ENCODE measurements around the gene BSG. TPM values are rescaled to one million over a fixed set of nuclear protein-coding genes. Genes with fewer than 3 reads are reported as not detected.

Gene BSG
- total and polyA plus RNA-seq, 4 donors, result 80.4 to 367 (median 149) TPM

DNA sequence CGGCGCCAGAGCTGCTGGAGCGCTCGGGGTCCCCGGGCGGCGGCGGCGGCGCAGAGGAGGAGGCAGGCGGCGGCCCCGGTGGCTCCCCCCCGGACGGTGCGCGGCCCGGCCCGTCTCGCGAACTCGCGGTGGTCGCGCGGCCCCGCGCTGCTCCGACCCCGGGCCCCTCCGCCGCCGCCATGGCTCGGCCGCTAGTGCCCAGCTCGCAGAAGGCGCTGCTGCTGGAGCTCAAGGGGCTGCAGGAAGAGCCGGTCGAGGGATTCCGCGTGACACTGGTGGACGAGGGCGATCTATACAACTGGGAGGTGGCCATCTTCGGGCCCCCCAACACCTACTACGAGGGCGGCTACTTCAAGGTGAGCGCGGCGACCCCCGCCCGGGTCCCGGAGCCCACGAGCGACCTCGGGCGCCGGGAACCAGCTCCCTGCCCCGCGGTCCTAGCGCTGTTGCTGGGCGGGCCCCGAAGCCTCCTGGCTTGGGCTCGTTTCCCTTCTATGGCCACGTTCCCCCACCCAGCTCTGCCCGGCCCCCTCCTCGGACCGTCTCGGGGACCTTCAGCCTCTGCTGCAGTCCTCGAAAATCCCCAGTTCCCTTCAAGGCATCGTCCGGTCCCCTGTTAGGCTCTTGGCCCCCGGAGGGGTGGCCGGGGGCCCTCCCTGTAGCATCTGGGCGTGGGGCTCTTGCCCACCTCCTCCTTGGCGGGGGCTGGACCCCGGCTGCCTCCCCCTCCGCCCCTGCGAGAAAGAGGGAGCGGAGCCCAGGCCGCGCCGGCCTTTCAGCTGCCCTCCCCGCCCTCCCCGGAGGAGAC is 40.4 kb upstream of the BSG start, which contains the start of gene CDC34:
CDC34 (plus strand) TSS at position 8 of the 808 bp plus-strand sequence; CDS start at position 180, 172 bp downstream.
- H3K27ac ChIP-seq (ENCODE audit: low read depth in 1 of 2, low read length in 2 of 2), result peak within 1 kb of the TSS; percentile 94 to 95

DNA sequence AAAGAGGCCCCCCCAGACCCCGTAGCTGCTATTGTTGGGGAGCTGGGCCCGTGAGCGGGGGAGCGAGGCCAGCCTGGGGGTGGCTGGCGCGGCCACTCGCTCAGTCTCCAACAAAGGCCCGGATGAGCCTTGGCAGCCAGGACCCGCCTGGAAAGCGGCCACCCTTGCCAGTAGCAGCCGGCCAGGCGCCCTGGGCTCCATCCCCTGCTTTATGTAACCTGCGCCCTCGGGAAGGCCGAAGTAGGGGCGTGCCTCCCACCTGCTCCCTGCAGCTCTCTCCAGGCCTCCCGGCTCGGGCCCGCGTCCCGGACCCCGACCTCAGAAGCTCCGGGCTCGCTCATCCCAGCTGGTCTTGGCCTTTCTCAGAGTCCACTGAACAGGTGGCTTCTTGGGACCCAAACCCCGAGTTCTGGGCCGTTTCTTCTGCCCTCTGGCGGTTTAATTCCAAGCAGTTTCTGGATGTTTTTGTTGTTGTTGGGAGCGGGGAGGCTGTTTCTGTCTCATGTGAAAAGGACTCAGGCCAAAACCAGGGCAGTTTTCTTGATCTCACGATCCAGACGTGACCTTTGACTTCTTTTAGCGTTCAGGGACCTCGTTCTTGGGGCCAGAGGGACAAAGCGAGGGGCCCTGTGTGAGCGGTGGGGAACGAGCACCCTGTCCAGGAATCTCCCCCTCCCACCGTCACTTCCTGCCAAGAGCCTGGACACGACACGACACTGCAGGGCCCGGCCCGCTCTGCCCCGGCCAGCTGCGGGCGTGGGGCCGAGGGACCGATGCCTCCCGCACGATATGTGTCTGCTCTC is 39.6 kb upstream of the BSG start:
- Histone ChIP-seq H3K4me3 (ENCODE audit: low read depth in 1 of 3, low read length in 3 of 3) (peak overlapping the region; percentile 81 to 83 (median 83)), H3K9me3 (ENCODE audit: control insufficient read depth in 4 of 4, low read length in 3 of 4) (no peaks in the 10 kb centered on the region), H3K9ac (ENCODE audit: low read depth in 1 of 2, low read length in 2 of 2) (peak overlapping the region; percentile 85 to 86), H3K36me3 (ENCODE audit: control insufficient read depth in 4 of 4, insufficient read depth in 3 of 4, low read depth in 1 of 4, low read length in 3 of 4) (peaks cover 0 to 13% (median 6%) of the 10 kb centered on the region in 4 donors), H3K4me1 (ENCODE audit: control insufficient read depth in 4 of 4, insufficient read depth in 4 of 4, low read length in 3 of 4) (peaks cover 15 to 37% (median 22%) of the 10 kb centered on the region in 4 donors), H3K27ac (ENCODE audit: low read depth in 1 of 2, low read length in 2 of 2) (peak overlapping the region; percentile 83 to 95), H3K27me3 (ENCODE audit: control insufficient read depth in 4 of 4, insufficient read depth in 4 of 4, low read length in 3 of 4) (no peaks in the 10 kb centered on the region)
- WGBS, result 1% methylated on average over 47 of the region's 47 CpGs
- peak; percentile 69 for DNase-seq (ENCODE audit: low spot score)
- TF ChIP-seq RAD21 (IDR thresholded peaks at IDR 0.05), result peak; percentile 51 to 70
- TF ChIP-seq, protein P1, sequence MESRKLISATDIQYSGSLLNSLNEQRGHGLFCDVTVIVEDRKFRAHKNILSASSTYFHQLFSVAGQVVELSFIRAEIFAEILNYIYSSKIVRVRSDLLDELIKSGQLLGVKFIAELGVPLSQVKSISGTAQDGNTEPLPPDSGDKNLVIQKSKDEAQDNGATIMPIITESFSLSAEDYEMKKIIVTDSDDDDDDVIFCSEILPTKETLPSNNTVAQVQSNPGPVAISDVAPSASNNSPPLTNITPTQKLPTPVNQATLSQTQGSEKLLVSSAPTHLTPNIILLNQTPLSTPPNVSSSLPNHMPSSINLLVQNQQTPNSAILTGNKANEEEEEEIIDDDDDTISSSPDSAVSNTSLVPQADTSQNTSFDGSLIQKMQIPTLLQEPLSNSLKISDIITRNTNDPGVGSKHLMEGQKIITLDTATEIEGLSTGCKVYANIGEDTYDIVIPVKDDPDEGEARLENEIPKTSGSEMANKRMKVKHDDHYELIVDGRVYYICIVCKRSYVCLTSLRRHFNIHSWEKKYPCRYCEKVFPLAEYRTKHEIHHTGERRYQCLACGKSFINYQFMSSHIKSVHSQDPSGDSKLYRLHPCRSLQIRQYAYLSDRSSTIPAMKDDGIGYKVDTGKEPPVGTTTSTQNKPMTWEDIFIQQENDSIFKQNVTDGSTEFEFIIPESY (IDR thresholded peaks at IDR 0.05), result no peak
- TF ChIP-seq, protein P2, sequence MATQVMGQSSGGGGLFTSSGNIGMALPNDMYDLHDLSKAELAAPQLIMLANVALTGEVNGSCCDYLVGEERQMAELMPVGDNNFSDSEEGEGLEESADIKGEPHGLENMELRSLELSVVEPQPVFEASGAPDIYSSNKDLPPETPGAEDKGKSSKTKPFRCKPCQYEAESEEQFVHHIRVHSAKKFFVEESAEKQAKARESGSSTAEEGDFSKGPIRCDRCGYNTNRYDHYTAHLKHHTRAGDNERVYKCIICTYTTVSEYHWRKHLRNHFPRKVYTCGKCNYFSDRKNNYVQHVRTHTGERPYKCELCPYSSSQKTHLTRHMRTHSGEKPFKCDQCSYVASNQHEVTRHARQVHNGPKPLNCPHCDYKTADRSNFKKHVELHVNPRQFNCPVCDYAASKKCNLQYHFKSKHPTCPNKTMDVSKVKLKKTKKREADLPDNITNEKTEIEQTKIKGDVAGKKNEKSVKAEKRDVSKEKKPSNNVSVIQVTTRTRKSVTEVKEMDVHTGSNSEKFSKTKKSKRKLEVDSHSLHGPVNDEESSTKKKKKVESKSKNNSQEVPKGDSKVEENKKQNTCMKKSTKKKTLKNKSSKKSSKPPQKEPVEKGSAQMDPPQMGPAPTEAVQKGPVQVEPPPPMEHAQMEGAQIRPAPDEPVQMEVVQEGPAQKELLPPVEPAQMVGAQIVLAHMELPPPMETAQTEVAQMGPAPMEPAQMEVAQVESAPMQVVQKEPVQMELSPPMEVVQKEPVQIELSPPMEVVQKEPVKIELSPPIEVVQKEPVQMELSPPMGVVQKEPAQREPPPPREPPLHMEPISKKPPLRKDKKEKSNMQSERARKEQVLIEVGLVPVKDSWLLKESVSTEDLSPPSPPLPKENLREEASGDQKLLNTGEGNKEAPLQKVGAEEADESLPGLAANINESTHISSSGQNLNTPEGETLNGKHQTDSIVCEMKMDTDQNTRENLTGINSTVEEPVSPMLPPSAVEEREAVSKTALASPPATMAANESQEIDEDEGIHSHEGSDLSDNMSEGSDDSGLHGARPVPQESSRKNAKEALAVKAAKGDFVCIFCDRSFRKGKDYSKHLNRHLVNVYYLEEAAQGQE (IDR thresholded peaks at IDR 0.05), result no peak
- no peak for TF ChIP-seq YY1 (IDR thresholded peaks at IDR 0.05)
- TF ChIP-seq, protein P3, sequence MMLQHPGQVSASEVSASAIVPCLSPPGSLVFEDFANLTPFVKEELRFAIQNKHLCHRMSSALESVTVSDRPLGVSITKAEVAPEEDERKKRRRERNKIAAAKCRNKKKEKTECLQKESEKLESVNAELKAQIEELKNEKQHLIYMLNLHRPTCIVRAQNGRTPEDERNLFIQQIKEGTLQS (IDR thresholded peaks at IDR 0.05), result no peak
- no peak for TF ChIP-seq EGR1 (IDR thresholded peaks at IDR 0.05; ENCODE audit: low read depth in 2 of 2)
- TF ChIP-seq GABPA (IDR thresholded peaks at IDR 0.05 in 1 of 2, conservative IDR thresholded peaks at IDR 0.05 in 1 of 2), result peak in 1 of 2 donors; percentile 28
- TF ChIP-seq FOXA2 (IDR thresholded peaks at IDR 0.05), result no peak
- no peak for TF ChIP-seq SP1 (IDR thresholded peaks at IDR 0.05)
- TF ChIP-seq HNF4A (conservative IDR thresholded peaks at IDR 0.05), result no peak
- TF ChIP-seq HNF4G (IDR thresholded peaks at IDR 0.05), result no peak
- TF ChIP-seq JUND (IDR thresholded peaks at IDR 0.05), result no peak
- TF ChIP-seq RXRA (IDR thresholded peaks at IDR 0.05), result peak; percentile 61 to 65
- no peak for TF ChIP-seq FOXA1 (IDR thresholded peaks at IDR 0.05)
- TF ChIP-seq, protein P4, sequence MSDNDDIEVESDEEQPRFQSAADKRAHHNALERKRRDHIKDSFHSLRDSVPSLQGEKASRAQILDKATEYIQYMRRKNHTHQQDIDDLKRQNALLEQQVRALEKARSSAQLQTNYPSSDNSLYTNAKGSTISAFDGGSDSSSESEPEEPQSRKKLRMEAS (IDR thresholded peaks at IDR 0.05), result peak; percentile 22
- peak; percentile 91 for TF ChIP-seq NR2F2 (IDR thresholded peaks at IDR 0.05)
- TF ChIP-seq TAF1 (conservative IDR thresholded peaks at IDR 0.05), result no peak

More for the DNA sequence above, 40.4 kb upstream of the BSG start, which contains the start of gene CDC34:
- DNase-seq (ENCODE audit: low spot score), result no peak
- Histone ChIP-seq H3K4me3 (ENCODE audit: low read depth in 1 of 3, low read length in 3 of 3) (peak within 1 kb of the TSS; percentile 81 to 83 (median 83)), H3K27me3 (ENCODE audit: control insufficient read depth in 4 of 4, insufficient read depth in 4 of 4, low read length in 3 of 4) (no peaks in the 10 kb centered on the region), H3K4me1 (ENCODE audit: control insufficient read depth in 4 of 4, insufficient read depth in 4 of 4, low read length in 3 of 4) (peaks cover 15 to 37% (median 22%) of the 10 kb centered on the region in 4 donors), H3K9me3 (ENCODE audit: control insufficient read depth in 4 of 4, low read length in 3 of 4) (no peaks in the 10 kb centered on the region), H3K36me3 (ENCODE audit: control insufficient read depth in 4 of 4, insufficient read depth in 3 of 4, low read depth in 1 of 4, low read length in 3 of 4) (peaks cover 0 to 9% (median 5%) of the 10 kb centered on the region in 4 donors), H3K9ac (ENCODE audit: low read depth in 1 of 2, low read length in 2 of 2) (peak within 1 kb of the TSS; percentile 85 to 86)
- TF ChIP-seq HNF4A (conservative IDR thresholded peaks at IDR 0.05) (no peak), FOXA1 (IDR thresholded peaks at IDR 0.05) (no peak), FOXA2 (IDR thresholded peaks at IDR 0.05) (no peak), JUND (IDR thresholded peaks at IDR 0.05) (no peak), RXRA (IDR thresholded peaks at IDR 0.05) (no peak)
- TF ChIP-seq, protein P5, sequence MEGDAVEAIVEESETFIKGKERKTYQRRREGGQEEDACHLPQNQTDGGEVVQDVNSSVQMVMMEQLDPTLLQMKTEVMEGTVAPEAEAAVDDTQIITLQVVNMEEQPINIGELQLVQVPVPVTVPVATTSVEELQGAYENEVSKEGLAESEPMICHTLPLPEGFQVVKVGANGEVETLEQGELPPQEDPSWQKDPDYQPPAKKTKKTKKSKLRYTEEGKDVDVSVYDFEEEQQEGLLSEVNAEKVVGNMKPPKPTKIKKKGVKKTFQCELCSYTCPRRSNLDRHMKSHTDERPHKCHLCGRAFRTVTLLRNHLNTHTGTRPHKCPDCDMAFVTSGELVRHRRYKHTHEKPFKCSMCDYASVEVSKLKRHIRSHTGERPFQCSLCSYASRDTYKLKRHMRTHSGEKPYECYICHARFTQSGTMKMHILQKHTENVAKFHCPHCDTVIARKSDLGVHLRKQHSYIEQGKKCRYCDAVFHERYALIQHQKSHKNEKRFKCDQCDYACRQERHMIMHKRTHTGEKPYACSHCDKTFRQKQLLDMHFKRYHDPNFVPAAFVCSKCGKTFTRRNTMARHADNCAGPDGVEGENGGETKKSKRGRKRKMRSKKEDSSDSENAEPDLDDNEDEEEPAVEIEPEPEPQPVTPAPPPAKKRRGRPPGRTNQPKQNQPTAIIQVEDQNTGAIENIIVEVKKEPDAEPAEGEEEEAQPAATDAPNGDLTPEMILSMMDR (IDR thresholded peaks at IDR 0.05; ENCODE audit: low read depth, low read length, missing input control), result no peak
- TF ChIP-seq, protein P3 (IDR thresholded peaks at IDR 0.05), result no peak
- under 1% methylated on average over 84 of the region's 84 CpGs for WGBS
